HepG2 (cell line): ENCODE data around the gene DCTN3. TPM values are rescaled to one million over a fixed set of nuclear protein-coding genes. Genes with fewer than 3 reads are reported as not detected.

Experiments used
- NAIF1 ChIP-seq: sonication (generic); formaldehyde crosslinking; IDR thresholded peaks from 2 replicates; pipeline ENCODE4 v1.5.0; 2020; ENCODE audit warnings: mild to moderate bottlenecking, missing genetic modification reagents, borderline replicate concordance
- RELA ChIP-seq: sonication (generic); formaldehyde crosslinking; IDR thresholded peaks from 2 replicates; pipeline ENCODE4 v1.4.0; 2020; ENCODE audit warnings: missing genetic modification reagents
- SMAD9 ChIP-seq: sonication (generic); formaldehyde crosslinking; IDR thresholded peaks from 2 replicates; pipeline ENCODE4 v1.5.1; 2020; ENCODE audit warnings: mild to moderate bottlenecking, missing genetic modification reagents
- TAF1 ChIP-seq: sonication (generic); formaldehyde crosslinking; IDR thresholded peaks from 2 replicates; pipeline ENCODE4 v1.4.0; 2020; ENCODE audit warnings: missing genetic modification reagents
- TP53 ChIP-seq: sonication (generic); formaldehyde crosslinking; conservative IDR thresholded peaks from 2 replicates; pipeline ENCODE4 v1.4.0; 2020; ENCODE audit warnings: missing genetic modification reagents
- YY1 ChIP-seq: IDR thresholded peaks from 2 replicates; pipeline ENCODE4 v1.6.1; 2011; ENCODE audit warnings: low read length, low read depth, moderate library complexity, mild to moderate bottlenecking; ENCODE audit not compliant: insufficient read depth, insufficient replicate concordance
- ZNF354B ChIP-seq: sonication (generic); formaldehyde crosslinking; IDR thresholded peaks from 2 replicates; pipeline ENCODE4 v1.8.0; 2022; ENCODE audit warnings: mild to moderate bottlenecking, missing genetic modification reagents
- ZNF468 ChIP-seq: sonication (generic); formaldehyde crosslinking; IDR thresholded peaks from 2 replicates; pipeline ENCODE4 v1.8.0; 2022; ENCODE audit warnings: mild to moderate bottlenecking, moderate library complexity, missing genetic modification reagents
- ZNF891 ChIP-seq: sonication (generic); formaldehyde crosslinking; IDR thresholded peaks from 2 replicates; pipeline ENCODE4 v1.5.0; 2020; ENCODE audit warnings: mild to moderate bottlenecking, missing genetic modification reagents
- polyA plus RNA-seq, 8 experiments: library from polyadenylated mRNA; depleted of rRNA in 3 of 8; stranded (reverse) in 7 of 8; unstranded in 1 of 8; fragments of >200 nt; fragmentation: Illumina TruSeq in 4 of 8; extraction: Trizol in 4 of 8; gene quantifications; 2 replicates each; pipeline versions ENCODE4 v1.2.1 to v1.2.3, GENCODE V29; 2011 to 2016; ENCODE audit warnings: low read depth in 4 of 8, missing spikeins in 1 of 8, mixed read lengths in 1 of 8; ENCODE audit not compliant: insufficient read depth in 1 of 8
- total RNA-seq, 5 experiments: library from RNA; depleted of rRNA; stranded (reverse); fragments of >200 nt; fragmentation: Illumina TruSeq; extraction: Trizol; gene quantifications; 2 replicates each; pipeline ENCODE4 v1.2.3, GENCODE V29; 2016; ENCODE audit warnings: low read depth in 1 of 5
- TF ChIP-seq, protein P1 (sequence below): sonication (generic); formaldehyde crosslinking; IDR thresholded peaks from 2 replicates; pipeline ENCODE4 v1.8.1; 2022; ENCODE audit warnings: low read depth, mild to moderate bottlenecking, missing genetic modification reagents
- TF ChIP-seq, protein P2 (sequence below): sonication (generic); formaldehyde crosslinking; IDR thresholded peaks from 2 replicates; pipeline ENCODE4 v1.5.0; 2020; ENCODE audit warnings: missing genetic modification reagents
- TF ChIP-seq, protein P3 (sequence below): sonication (generic); formaldehyde crosslinking; IDR thresholded peaks from 2 replicates; pipeline ENCODE4 v1.4.0; 2020; ENCODE audit warnings: missing genetic modification reagents, mild to moderate bottlenecking, borderline replicate concordance
- TF ChIP-seq, protein P4 (sequence below): sonication (generic); formaldehyde crosslinking; IDR thresholded peaks from 2 replicates; pipeline ENCODE4 v1.9.0; 2021; ENCODE audit warnings: missing genetic modification reagents, borderline replicate concordance
- TF ChIP-seq, protein P5 (sequence below): sonication (generic); formaldehyde crosslinking; IDR thresholded peaks from 2 replicates; pipeline ENCODE4 v1.9.0; 2022; ENCODE audit warnings: low read depth, missing genetic modification reagents

Gene DCTN3
- total and polyA plus RNA-seq, 2 of the 13 experiments (the other 11 are each of a cell fraction or from before 2014, with no cell fraction given), result 27.4 to 34.5 TPM

DNA sequence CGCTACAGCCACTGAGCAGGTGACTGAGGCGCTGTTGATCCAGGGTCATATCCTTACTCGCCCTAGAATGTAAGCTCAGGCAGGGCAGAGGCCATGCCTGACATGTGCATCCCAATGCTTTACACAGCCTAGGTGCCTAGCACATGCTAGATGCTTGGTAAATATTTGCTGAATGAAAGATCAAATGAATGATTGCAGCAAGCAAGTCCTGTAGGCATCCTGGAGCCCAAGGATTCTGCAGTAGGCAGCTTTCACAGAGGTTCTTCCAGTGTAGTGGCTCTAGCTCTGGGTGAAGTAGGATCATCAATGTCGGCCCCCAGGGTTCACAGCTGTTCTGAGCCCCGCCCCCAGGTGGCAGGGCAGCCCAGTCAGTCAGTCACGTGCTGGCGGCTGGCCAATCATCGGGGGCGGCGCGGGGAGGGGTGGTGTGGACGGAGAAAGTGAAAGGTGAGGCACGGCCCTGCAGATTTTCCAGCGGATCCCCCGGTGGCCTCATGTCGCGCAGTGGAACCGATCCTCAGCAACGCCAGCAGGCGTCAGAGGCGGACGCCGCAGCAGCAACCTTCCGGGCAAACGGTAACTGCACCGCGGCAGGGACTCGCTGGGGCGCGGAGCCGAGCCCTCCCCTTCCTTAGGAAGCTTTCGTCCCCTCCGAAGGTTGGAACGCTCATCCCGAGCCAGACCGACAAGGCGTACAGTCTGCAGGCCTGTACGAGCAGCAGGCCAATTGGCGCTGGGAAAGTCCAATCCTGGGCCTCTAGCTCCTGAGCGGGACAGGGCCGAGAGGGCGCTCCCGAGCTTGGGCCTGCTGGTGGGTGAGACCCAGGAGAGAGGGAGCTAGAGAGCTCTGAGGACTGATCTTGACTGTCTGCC lies 26.2 kb upstream of the DCTN3 start, which contains the start of gene GALT (continued):
- TF ChIP-seq, protein P1, sequence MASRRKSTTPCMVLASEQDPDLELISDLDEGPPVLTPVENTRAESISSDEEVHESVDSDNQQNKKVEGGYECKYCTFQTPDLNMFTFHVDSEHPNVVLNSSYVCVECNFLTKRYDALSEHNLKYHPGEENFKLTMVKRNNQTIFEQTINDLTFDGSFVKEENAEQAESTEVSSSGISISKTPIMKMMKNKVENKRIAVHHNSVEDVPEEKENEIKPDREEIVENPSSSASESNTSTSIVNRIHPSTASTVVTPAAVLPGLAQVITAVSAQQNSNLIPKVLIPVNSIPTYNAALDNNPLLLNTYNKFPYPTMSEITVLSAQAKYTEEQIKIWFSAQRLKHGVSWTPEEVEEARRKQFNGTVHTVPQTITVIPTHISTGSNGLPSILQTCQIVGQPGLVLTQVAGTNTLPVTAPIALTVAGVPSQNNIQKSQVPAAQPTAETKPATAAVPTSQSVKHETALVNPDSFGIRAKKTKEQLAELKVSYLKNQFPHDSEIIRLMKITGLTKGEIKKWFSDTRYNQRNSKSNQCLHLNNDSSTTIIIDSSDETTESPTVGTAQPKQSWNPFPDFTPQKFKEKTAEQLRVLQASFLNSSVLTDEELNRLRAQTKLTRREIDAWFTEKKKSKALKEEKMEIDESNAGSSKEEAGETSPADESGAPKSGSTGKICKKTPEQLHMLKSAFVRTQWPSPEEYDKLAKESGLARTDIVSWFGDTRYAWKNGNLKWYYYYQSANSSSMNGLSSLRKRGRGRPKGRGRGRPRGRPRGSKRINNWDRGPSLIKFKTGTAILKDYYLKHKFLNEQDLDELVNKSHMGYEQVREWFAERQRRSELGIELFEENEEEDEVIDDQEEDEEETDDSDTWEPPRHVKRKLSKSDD (CRISPR knock-in tag), result peak; percentile 52; the same call in 1 of the 2 replicates
- TF ChIP-seq, protein P2, sequence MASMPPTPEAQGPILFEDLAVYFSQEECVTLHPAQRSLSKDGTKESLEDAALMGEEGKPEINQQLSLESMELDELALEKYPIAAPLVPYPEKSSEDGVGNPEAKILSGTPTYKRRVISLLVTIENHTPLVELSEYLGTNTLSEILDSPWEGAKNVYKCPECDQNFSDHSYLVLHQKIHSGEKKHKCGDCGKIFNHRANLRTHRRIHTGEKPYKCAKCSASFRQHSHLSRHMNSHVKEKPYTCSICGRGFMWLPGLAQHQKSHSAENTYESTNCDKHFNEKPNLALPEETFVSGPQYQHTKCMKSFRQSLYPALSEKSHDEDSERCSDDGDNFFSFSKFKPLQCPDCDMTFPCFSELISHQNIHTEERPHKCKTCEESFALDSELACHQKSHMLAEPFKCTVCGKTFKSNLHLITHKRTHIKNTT, result no peak
- TF ChIP-seq, protein P3, sequence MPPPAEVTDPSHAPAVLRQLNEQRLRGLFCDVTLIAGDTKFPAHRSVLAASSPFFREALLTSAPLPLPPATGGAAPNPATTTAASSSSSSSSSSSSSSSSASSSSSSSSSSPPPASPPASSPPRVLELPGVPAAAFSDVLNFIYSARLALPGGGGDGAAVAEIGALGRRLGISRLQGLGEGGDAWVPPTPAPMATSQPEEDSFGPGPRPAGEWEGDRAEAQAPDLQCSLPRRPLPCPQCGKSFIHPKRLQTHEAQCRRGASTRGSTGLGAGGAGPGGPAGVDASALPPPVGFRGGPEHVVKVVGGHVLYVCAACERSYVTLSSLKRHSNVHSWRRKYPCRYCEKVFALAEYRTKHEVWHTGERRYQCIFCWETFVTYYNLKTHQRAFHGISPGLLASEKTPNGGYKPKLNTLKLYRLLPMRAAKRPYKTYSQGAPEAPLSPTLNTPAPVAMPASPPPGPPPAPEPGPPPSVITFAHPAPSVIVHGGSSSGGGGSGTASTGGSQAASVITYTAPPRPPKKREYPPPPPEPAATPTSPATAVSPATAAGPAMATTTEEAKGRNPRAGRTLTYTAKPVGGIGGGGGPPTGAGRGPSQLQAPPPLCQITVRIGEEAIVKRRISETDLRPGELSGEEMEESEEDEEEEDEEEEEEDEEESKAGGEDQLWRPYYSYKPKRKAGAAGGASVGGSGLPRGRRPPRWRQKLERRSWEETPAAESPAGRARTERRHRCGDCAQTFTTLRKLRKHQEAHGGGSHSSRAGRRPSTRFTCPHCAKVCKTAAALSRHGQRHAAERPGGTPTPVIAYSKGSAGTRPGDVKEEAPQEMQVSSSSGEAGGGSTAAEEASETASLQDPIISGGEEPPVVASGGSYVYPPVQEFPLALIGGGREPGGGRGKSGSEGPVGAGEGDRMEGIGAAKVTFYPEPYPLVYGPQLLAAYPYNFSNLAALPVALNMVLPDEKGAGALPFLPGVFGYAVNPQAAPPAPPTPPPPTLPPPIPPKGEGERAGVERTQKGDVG (CRISPR knock-in tag), result peak; percentile 37; the same call in 1 of the 2 replicates
- TF ChIP-seq ZNF354B (CRISPR knock-in tag), result no peak
- TF ChIP-seq, protein P4, sequence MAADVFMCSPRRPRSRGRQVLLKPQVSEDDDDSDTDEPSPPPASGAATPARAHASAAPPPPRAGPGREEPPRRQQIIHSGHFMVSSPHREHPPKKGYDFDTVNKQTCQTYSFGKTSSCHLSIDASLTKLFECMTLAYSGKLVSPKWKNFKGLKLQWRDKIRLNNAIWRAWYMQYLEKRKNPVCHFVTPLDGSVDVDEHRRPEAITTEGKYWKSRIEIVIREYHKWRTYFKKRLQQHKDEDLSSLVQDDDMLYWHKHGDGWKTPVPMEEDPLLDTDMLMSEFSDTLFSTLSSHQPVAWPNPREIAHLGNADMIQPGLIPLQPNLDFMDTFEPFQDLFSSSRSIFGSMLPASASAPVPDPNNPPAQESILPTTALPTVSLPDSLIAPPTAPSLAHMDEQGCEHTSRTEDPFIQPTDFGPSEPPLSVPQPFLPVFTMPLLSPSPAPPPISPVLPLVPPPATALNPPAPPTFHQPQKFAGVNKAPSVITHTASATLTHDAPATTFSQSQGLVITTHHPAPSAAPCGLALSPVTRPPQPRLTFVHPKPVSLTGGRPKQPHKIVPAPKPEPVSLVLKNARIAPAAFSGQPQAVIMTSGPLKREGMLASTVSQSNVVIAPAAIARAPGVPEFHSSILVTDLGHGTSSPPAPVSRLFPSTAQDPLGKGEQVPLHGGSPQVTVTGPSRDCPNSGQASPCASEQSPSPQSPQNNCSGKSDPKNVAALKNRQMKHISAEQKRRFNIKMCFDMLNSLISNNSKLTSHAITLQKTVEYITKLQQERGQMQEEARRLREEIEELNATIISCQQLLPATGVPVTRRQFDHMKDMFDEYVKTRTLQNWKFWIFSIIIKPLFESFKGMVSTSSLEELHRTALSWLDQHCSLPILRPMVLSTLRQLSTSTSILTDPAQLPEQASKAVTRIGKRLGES (CRISPR knock-in tag), result no peak
- TF ChIP-seq TAF1, result peak; percentile 90
- TF ChIP-seq SMAD9 (CRISPR knock-in tag), result 0 out of 2 replicates have a peak, but pooled peaks have one; percentile 11
- TF ChIP-seq YY1, result peak; percentile 64
- no peak for TF ChIP-seq ZNF468 (CRISPR knock-in tag)
- TF ChIP-seq RELA, result no peak
- peak; percentile 85; the same call in 1 of the 2 replicates for TF ChIP-seq ZNF891 (CRISPR knock-in tag)
- TF ChIP-seq TP53 (CRISPR knock-in tag), result no peak
- TF ChIP-seq, protein P5, sequence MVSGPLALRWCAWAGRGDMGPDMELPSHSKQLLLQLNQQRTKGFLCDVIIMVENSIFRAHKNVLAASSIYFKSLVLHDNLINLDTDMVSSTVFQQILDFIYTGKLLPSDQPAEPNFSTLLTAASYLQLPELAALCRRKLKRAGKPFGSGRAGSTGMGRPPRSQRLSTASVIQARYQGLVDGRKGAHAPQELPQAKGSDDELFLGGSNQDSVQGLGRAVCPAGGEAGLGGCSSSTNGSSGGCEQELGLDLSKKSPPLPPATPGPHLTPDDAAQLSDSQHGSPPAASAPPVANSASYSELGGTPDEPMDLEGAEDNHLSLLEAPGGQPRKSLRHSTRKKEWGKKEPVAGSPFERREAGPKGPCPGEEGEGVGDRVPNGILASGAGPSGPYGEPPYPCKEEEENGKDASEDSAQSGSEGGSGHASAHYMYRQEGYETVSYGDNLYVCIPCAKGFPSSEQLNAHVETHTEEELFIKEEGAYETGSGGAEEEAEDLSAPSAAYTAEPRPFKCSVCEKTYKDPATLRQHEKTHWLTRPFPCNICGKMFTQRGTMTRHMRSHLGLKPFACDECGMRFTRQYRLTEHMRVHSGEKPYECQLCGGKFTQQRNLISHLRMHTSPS (CRISPR knock-in tag), result 0 out of 2 replicates have a peak, but pooled peaks have one; percentile 14
- no peak; the same call in 1 of the 2 replicates for TF ChIP-seq NAIF1 (CRISPR knock-in tag)
